HL-60 (cell line): ENCODE data around the gene TIE1.

Experiments
- DNase-seq, 2 experiments: peaks; one replicate each; pipeline ENCODE4 v3.0.0-alpha.2; 2010 to 2020; ENCODE audit warnings: low read depth in 1 of 2, low spot score in 1 of 2
- H3K27ac ChIP-seq: fragments of 250-450 bp; sonication (Bioruptor Pico); replicated peaks from 2 replicates; pipeline ENCODE4 v1.5.1; 2020; ENCODE audit warnings: mild to moderate bottlenecking, moderate library complexity
- H3K27me3 ChIP-seq: fragments of 250-450 bp; sonication (Bioruptor Pico); 2 replicates; pipeline ENCODE4 v1.5.1; 2021; ENCODE audit warnings: mild to moderate bottlenecking, moderate library complexity; ENCODE audit not compliant: insufficient read depth, poor library complexity, severe bottlenecking
- H3K4me3 ChIP-seq: replicated peaks from 2 replicates; pipeline ENCODE4 v1.5.1; 2011; ENCODE audit warnings: mild to moderate bottlenecking, control low read depth, low read length; ENCODE audit not compliant: insufficient read depth
- GABPA ChIP-seq: IDR thresholded peaks from 2 replicates; pipeline ENCODE4 v1.6.1; 2012; ENCODE audit warnings: low read depth
- POLR2AphosphoS5 ChIP-seq: IDR thresholded peaks from 2 replicates; pipeline ENCODE4 v1.6.1; 2012; ENCODE audit warnings: low read depth
- SPI1 ChIP-seq: IDR thresholded peaks from 2 replicates; pipeline ENCODE4 v1.6.1; 2012; ENCODE audit warnings: low read depth, mild to moderate bottlenecking, borderline replicate concordance
- TF ChIP-seq, protein P1 (sequence below): IDR thresholded peaks from one replicate; pipeline ENCODE4 v1.5.1; 2011; ENCODE audit warnings: low read length, control low read depth, inconsistent platforms; ENCODE audit not compliant: insufficient read depth
- TF ChIP-seq, protein P2 (sequence below): IDR thresholded peaks from 2 replicates; pipeline ENCODE4 v1.6.1; 2012; ENCODE audit warnings: low read depth; ENCODE audit not compliant: insufficient replicate concordance

Gene TIE1

DNA sequence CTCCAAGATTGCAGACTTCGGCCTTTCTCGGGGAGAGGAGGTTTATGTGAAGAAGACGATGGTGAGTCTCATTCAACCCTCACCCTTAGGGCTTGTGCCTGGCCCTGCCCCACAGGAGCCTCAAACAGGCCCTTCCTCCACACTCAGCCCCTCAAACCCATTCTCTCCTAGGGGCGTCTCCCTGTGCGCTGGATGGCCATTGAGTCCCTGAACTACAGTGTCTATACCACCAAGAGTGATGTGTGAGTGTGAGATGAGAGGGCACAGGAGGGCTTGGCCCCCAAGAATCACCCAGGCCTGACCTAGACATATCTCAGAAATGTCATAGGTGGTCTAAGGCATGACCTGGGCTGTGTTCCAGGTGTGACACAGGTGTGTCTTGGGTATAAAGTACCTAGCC lies 18.5 kb downstream of the TIE1 start:
- Histone ChIP-seq H3K27ac (no peak overlapping the region), H3K27me3 (no peaks in the 10 kb centered on the region), H3K4me3 (no peak overlapping the region)
- no peak for DNase-seq
- TF ChIP-seq POLR2AphosphoS5: no peak
- TF ChIP-seq, protein P1, sequence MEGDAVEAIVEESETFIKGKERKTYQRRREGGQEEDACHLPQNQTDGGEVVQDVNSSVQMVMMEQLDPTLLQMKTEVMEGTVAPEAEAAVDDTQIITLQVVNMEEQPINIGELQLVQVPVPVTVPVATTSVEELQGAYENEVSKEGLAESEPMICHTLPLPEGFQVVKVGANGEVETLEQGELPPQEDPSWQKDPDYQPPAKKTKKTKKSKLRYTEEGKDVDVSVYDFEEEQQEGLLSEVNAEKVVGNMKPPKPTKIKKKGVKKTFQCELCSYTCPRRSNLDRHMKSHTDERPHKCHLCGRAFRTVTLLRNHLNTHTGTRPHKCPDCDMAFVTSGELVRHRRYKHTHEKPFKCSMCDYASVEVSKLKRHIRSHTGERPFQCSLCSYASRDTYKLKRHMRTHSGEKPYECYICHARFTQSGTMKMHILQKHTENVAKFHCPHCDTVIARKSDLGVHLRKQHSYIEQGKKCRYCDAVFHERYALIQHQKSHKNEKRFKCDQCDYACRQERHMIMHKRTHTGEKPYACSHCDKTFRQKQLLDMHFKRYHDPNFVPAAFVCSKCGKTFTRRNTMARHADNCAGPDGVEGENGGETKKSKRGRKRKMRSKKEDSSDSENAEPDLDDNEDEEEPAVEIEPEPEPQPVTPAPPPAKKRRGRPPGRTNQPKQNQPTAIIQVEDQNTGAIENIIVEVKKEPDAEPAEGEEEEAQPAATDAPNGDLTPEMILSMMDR: no peak
- TF ChIP-seq, protein P2, sequence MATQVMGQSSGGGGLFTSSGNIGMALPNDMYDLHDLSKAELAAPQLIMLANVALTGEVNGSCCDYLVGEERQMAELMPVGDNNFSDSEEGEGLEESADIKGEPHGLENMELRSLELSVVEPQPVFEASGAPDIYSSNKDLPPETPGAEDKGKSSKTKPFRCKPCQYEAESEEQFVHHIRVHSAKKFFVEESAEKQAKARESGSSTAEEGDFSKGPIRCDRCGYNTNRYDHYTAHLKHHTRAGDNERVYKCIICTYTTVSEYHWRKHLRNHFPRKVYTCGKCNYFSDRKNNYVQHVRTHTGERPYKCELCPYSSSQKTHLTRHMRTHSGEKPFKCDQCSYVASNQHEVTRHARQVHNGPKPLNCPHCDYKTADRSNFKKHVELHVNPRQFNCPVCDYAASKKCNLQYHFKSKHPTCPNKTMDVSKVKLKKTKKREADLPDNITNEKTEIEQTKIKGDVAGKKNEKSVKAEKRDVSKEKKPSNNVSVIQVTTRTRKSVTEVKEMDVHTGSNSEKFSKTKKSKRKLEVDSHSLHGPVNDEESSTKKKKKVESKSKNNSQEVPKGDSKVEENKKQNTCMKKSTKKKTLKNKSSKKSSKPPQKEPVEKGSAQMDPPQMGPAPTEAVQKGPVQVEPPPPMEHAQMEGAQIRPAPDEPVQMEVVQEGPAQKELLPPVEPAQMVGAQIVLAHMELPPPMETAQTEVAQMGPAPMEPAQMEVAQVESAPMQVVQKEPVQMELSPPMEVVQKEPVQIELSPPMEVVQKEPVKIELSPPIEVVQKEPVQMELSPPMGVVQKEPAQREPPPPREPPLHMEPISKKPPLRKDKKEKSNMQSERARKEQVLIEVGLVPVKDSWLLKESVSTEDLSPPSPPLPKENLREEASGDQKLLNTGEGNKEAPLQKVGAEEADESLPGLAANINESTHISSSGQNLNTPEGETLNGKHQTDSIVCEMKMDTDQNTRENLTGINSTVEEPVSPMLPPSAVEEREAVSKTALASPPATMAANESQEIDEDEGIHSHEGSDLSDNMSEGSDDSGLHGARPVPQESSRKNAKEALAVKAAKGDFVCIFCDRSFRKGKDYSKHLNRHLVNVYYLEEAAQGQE: no peak
- no peak for TF ChIP-seq GABPA
- TF ChIP-seq SPI1: no peak

DNA sequence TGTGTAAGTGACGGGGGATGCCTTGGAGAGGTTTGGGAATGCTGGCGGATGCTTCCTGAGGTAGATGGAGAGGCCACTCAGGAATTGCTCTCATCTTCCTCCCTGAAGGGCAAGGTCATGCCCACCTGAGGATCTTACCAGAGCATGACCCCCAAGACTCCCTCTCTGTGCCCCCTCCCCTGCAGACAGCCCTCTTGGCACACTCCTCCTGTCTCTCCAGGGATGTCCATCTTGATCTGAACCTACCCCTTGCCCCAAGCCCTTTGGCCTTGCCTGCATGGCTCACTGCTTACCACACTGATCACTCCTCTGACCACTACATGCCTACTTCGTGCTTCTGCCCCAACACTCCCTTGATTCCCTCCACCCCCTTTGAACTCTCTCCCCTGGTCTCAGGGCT lies 19.0 kb downstream of the TIE1 start:
- no peak overlapping the region for H3K27ac ChIP-seq
- H3K4me3 ChIP-seq: no peak overlapping the region
- H3K27me3 ChIP-seq: no peaks in the 10 kb centered on the region
- TF ChIP-seq SPI1: no peak
- TF ChIP-seq, protein P2: no peak
- TF ChIP-seq GABPA: no peak
- TF ChIP-seq, protein P1: no peak
- TF ChIP-seq POLR2AphosphoS5: no peak
- no peak for DNase-seq

DNA sequence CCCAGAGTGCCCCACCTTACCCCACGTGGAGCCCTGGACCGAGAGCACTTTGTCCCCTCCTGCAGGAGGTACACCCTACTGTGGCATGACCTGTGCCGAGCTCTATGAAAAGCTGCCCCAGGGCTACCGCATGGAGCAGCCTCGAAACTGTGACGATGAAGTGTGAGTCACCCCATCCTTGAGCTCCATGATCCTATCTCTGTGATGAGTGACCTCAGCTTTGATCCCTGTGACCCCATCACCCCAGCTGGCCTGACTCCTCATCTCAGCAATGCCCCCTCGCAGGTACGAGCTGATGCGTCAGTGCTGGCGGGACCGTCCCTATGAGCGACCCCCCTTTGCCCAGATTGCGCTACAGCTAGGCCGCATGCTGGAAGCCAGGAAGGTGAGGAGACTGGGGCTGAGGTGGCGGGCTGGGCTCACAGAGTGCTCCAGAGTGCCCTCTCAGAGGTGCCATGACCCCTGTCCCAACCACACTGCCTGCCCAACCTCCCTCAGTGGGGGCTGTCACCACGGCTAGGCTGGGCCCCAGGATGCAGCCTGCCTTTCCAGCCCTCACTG lies 20.6 kb downstream of the TIE1 start:
- Histone ChIP-seq H3K4me3 (no peak overlapping the region), H3K27ac (no peak overlapping the region), H3K27me3 (no peaks in the 10 kb centered on the region)
- no peak for TF ChIP-seq SPI1
- TF ChIP-seq, protein P2: no peak
- TF ChIP-seq, protein P1: no peak
- TF ChIP-seq POLR2AphosphoS5: no peak
- no peak for TF ChIP-seq GABPA
- no peak for DNase-seq
